CMK (cell line): Measurements from ENCODE around the gene DPF3.

Experiments used
- DNase-seq: peaks from one replicate; pipeline ENCODE4 v3.0.0-alpha.2; 2010; ENCODE audit warnings: low read depth

DPF3 gene

DNA sequence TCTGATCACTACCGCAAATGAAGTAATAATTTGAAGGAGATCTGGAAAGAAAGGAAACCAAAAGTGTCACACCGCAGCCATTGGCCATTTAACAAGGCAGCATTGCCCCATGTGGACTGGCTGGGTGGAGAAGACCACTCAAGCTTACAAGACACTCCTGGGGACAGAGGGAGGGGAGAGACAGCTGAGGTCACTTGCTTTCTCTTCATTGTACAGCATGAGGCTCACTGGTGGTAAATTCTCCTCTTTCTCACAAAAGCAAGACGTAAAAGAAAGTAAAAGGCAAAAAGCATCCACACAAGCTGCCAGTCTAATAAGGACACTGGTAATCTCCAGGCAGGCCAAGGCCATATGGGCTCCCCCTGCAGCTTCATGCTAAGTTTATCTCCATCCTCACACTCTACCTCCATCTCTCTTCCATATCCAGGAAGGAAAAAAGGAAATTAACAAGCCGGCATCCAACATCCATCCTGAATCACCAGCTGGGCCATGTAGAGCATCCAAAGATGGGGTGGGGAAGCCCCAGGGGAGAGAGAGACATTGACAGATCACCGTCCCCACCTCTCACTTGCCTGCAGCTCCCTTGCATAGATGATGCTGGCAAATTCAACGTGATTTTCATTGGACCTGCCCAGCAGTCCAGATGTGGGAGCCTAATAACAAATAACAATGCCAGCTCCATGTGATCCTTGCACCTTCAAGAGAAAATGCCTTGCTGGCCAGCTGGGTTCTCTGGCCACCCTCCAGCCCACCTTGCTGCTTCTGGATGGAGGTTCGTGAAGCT, 100.6 kb downstream of the DPF3 start:
- no peak for DNase-seq

GRCh38 chr14:72792051-72792788, 101.7 kb downstream of the DPF3 start:
- no peak for DNase-seq

DNA sequence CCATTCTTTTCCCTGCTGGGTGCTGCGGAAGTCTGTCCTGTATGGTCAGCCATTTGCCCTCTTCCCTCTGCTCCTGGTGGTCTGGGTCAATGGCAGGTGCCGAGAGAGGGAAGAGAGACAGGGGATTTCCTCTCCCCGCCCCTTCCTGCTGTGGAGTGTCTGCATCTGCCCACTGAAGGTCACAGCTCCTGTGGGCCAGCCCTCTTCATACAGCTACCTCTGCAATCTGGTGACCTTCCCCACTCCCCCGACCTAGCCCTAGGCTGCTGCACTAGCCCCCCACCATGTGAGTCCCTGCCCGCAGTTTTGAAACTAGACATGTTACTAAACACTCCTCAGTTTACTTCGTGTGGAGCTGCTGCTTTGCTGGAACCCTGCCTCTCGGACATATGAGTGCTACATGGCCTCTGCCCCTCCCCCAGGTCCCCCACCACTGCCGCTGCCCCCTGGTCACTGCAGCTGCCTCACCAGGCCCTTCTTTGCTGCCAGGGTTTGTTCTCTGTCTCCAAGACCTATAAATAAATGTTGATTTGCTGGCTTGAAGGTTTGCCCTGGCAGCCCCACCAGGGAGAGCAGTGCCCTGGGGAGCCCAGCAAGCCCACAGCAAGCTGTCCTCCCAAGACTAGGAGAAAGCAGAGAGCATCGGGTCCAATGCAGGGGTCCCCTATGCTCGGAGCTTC, 102.9 kb downstream of the DPF3 start:
- DNase-seq: no peak

DNA sequence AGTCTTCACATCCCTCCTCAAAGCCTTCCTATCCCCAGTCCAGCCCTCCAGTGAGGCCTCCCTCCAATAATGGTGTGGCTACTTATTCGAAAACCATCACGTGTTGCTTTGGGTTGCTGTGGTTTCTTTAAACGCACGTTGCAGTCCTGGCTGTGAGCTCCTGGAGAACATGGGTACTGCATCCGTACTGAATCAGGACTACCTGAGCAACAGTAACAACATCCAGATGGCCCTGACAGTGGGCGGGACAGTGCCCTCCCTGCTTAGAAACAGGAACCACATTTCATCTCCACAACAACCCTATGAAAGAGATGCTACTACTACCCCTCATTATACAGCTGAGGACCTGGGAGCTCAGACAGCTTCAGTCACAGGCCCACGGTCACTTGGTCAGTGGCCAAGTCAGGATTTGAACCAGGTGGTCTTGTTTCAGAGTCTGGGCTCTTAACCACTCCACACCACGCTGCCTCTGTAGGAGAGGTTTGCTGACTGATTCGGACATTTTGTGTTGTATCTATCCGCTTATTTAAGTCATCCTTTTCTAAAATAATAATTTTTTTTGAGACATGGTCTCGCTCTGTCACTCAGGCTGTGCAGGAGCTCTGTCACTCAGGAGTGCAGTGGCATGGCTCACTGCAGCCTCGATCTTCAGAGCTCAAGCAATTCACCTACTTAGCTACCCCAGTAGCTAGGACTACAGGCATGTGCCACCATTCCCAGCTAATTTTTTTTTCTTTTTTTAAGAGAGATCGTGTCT, 104.8 kb downstream of the DPF3 start:
- DNase-seq: no peak

- DNase-seq: no peak
Observed at GRCh38 chr14:72788255-72788654, 105.6 kb downstream of the DPF3 start.

GRCh38 chr14:72787841-72788240, 106.1 kb downstream of the DPF3 start:
- DNase-seq: no peak

GRCh38 chr14:72786378-72787350, 107.2 kb downstream of the DPF3 start:
- no peak for DNase-seq

- no peak for DNase-seq
Observed at GRCh38 chr14:72783741-72784140, 110.2 kb downstream of the DPF3 start.

DNA sequence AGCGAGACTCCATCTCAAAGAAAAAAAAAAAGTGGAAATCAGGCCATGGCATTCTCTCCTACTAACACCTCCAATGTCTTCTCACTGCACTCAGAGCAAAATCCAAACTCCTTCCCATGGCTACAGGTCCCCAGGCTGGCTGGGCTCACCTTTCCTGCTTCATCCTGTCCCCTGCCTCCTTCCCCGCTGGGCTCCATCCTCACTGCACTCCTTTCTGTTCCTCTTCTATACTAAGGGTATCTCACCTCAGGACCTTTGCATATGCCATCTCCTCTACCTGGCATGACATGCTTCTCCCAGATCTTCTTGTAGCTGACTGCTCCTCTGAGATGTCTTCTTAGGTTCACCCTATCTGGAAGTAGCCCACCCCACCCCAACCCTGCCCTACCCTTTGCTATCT, 111.1 kb downstream of the DPF3 start:
- DNase-seq: no peak

GRCh38 chr14:72781561-72782508, 112.1 kb downstream of the DPF3 start:
- no peak for DNase-seq

DNA sequence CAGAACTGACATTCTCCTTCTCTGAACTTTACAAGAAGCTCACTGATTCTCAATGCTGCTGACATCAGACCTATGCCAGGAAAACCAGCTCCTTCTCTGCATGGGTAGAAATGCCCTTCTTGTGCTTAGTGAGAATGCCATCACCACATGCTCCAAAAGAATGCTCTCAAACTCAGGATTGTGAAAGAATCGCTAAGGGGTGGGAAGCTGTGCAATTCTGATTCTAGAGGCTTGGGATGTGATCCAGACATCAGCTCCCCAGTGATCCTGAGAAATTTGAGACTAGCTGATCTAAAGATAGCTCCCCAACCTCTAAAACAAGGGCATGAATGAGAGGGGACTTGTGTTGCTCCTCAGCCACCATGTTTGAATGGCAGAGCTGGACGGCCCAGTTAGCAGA, 113.2 kb downstream of the DPF3 start:
- DNase-seq: no peak

DNA sequence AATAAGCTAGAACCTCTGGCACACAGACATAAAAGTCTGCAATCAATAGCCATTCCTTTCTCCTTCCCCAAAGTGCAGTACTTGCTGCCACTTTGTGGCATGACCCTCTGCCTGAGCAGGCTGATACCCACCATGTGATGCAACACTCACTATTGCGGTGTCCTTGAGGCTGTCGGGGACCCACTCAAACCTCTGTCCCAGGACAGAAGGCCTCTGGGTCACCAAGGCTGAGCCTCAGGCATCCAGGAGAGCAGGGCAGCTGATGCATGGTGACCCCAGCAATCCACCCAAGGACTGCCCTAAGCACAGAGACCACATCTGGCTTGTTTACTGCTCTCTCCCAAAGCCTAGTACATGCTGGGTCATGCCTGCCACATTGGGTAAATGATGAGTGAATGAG, 114.2 kb downstream of the DPF3 start:
- no peak for DNase-seq

GRCh38 chr14:72777636-72778035, 116.3 kb downstream of the DPF3 start:
- no peak for DNase-seq

DNA sequence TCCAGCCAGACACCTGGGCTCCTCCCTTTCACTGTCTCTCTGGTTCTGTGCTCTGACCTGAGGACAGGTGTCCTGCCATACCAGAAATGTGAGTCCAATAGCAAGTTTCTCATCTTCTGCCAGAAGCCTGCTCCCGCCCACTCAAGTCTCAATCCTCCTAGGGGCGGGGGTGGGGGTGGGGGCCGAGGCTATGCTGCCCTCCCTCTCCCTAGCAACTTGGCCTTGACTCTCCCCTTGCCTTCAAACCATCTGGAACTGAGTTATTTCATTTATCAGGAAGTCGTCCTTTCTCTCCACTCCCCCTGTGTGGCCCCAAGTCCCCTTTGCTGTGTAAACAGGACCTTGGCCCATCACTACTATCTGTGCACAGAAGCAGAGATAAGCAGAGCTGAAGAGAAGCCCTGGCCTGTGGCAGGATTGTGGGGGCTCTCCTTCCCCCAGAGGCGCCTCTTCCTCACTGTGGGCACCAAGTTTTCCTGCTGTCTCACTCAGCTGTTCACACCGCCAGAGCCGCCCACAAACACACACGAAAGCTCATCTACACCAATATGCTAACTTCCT, 117.1 kb downstream of the DPF3 start:
- peak; percentile 82 for DNase-seq

DNA sequence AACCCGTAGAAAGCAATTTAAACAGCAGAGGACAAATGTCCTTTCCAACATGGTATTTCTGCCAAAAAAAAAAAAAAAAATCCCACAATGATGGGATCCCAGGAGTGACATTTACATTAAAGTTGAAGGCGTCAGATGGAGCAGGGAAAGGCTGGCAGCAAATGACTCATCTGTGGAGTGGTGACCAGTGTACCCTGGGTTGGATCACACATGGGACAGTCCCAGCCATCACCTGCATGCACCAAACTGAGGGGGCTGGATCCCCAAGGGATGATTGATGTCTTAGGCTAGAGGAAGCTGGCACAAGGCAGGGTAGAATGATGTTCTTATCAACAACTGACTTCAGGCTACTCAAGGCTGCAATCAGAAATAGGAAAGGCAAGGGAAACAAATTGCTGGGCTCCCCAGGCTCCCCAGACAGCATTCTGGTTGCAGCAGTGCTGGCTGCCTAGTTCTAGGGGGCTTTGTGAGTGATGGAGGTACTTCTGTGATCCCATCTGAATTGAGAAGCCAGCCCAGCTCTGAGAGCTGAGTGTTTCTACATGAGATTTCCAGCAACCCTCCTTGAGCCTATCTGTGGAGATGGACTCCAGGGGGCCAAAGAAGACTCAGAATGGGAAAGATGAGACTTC, 117.9 kb downstream of the DPF3 start:
- DNase-seq: no peak

DNA sequence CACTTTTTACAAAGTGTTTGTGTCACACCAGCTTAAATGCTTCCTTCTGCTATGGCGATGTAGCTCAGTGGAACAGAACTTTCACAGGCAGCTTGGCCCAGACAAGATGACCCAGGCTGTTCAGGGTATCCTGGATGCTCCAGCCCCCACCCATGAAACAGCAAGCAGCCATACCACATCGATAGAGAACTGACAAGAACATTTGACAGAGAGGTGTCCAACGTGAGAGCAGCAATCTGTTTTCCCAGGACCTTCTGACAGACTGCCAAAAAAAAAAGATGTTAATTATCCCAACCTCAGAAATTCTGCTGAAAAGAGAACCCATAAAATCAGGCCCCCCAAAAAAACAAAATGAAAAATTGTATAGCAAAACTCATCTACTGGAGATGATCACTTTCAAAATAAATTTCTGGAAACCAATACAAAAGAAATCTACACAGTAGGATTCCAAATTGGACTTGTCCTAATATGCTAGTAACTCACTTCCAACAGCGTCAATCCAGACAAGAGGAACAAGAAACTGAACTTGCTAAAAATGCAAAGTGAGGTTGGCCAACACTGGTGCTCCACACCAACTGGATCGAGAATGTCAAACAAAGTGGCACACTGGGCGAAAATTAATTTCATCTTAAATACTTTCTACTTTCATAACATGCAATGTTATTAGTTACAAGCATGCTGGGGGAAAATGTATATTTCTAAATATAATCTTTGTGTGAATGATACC, 118.8 kb downstream of the DPF3 start:
- DNase-seq: no peak

- no peak for DNase-seq
Observed at GRCh38 chr14:72774141-72774540, 119.8 kb downstream of the DPF3 start.

GRCh38 chr14:72771561-72771960, 122.3 kb downstream of the DPF3 start:
- no peak for DNase-seq
